Spleen (tissue), 11 donors: Measurements from ENCODE around the gene CPLX1. TPM values are rescaled to one million over a fixed set of nuclear protein-coding genes. Genes with fewer than 3 reads are reported as not detected.
A peak's percentile ranks its signal among the peaks of the same experiment; 100 is the strongest.

Source experiments
- DNase-seq: peaks from one replicate; pipeline ENCODE4 v3.0.0-alpha.2; 2020
- H3K27ac ChIP-seq, 8 donors: fragments of 200-600 bp; sonication (generic) in 7 of 8; 1 replicate in 4 of 8; 2 replicates in 4 of 8; pipeline versions ENCODE4 v1.5.0 to v1.8.0; 2016 to 2021; ENCODE audit warnings: inconsistent platforms in 4 of 8, mild to moderate bottlenecking in 4 of 8, moderate library complexity in 1 of 8
- H3K27me3 ChIP-seq, 7 donors: fragments of 200-600 bp; sonication (generic) in 6 of 7; replicated peaks in 1 of 7; 1 replicate in 4 of 7; 2 replicates in 3 of 7; pipeline versions ENCODE4 v1.5.0 to v1.8.0; 2016 to 2021; ENCODE audit warnings: inconsistent platforms in 3 of 7, mild to moderate bottlenecking in 1 of 7
- H3K36me3 ChIP-seq, 6 donors: fragments of 200-600 bp; sonication (generic) in 5 of 6; 1 replicate in 4 of 6; 2 replicates in 2 of 6; pipeline versions ENCODE4 v1.5.0 to v1.8.0; 2016 to 2021; ENCODE audit warnings: inconsistent platforms in 2 of 6
- H3K4me1 ChIP-seq, 6 donors: fragments of 200-600 bp; sonication (generic) in 5 of 6; 1 replicate in 3 of 6; 2 replicates in 3 of 6; pipeline versions ENCODE4 v1.5.0 to v1.8.0; 2016 to 2021; ENCODE audit warnings: inconsistent platforms in 3 of 6
- H3K4me3 ChIP-seq, 8 donors: fragments of 200-600 bp; sonication (generic) in 7 of 8; 1 replicate in 4 of 8; 2 replicates in 4 of 8; pipeline versions ENCODE4 v1.5.0 to v1.8.0; 2016 to 2021; ENCODE audit warnings: inconsistent platforms in 4 of 8, mild to moderate bottlenecking in 4 of 8, moderate library complexity in 2 of 8
- H3K9me3 ChIP-seq, 8 donors: fragments of 200-600 bp; sonication (generic) in 7 of 8; 1 replicate in 4 of 8; 2 replicates in 4 of 8; pipeline versions ENCODE4 v1.5.0 to v1.8.0; 2016 to 2021; ENCODE audit warnings: inconsistent platforms in 4 of 8
- CTCF ChIP-seq, 11 experiments: fragments of 200-600 bp in 7 of 11; fragments of 450-650 bp in 4 of 11; sonication (generic) in 4 of 11; IDR thresholded peaks in 8 of 11; conservative IDR thresholded peaks in 3 of 11; 1 replicate in 7 of 11; 2 replicates in 4 of 11; pipeline versions ENCODE4 v1.4.0 to v1.8.0; 2016 to 2021; ENCODE audit warnings: antibody characterized with exemption in 11 of 11, inconsistent platforms in 4 of 11, mild to moderate bottlenecking in 1 of 11
- POLR2A ChIP-seq, 3 donors: fragments of 450-650 bp; IDR thresholded peaks; one replicate each; pipeline ENCODE4 v1.5.1; 2017; ENCODE audit warnings: antibody characterized with exemption in 3 of 3, mild to moderate bottlenecking in 1 of 3
- POLR2AphosphoS5 ChIP-seq, 3 donors: sonication (generic); formaldehyde crosslinking; IDR thresholded peaks; one replicate each; pipeline ENCODE4 v1.5.1; 2017; ENCODE audit warnings: antibody characterized with exemption in 3 of 3
- WGBS, 5 donors: extraction: QIAGEN DNeasy Blood & Tissue Kit in 3 of 5; methylation state at CpG; one replicate each; pipeline versions ENCODE4 v1.1.5 to v1.1.7; 2013 to 2018; 5-methylcytosine and 5-hydroxymethylcytosine counted together
- intact Hi-C: fragments of 100-400 bp; cut with DNase I; formaldehyde crosslinking; loops from one replicate; pipeline ENCODE4 v1.15.0; 2023; ENCODE audit warnings: low total_unique reads
- polyA plus RNA-seq, 3 donors: library from polyadenylated mRNA; stranded (reverse); fragments of 200-250 nt; gene quantifications; one replicate each; pipeline ENCODE4 v1.2.1, GENCODE V29; 2013
- total RNA-seq, 7 donors: library from RNA; depleted of rRNA in 3 of 7; stranded (reverse); fragments of >200 nt in 3 of 7; fragmentation: NEBNext Ultra II Directional in 4 of 7; extraction: Animal tissue kit (Norgen Biotek cat#: 25700) in 4 of 7; gene quantifications; one replicate each; pipeline versions ENCODE4 v1.1.0 to v1.2.1, GENCODE V29; 2016 to 2021
- donor health status: healthy with polysubstance abuse.
- donor health status: DM: no; HTN: no; CAD: no; lungs with moderate emphysema.
- donor health status: DM: no; HTN: no; CAD: no.
- donor health status: Bipolar disorder and iron deficiency.
- donor health status: healthy.
- donor health status: DM: no; HTN: no; CAD: no.
- donor health status: DM: yes; HTN: yes; CAD: no.

The CPLX1 gene
- total and polyA plus RNA-seq, 10 donors, result 1.3 to 20.7 (median 11.5) TPM

DNA sequence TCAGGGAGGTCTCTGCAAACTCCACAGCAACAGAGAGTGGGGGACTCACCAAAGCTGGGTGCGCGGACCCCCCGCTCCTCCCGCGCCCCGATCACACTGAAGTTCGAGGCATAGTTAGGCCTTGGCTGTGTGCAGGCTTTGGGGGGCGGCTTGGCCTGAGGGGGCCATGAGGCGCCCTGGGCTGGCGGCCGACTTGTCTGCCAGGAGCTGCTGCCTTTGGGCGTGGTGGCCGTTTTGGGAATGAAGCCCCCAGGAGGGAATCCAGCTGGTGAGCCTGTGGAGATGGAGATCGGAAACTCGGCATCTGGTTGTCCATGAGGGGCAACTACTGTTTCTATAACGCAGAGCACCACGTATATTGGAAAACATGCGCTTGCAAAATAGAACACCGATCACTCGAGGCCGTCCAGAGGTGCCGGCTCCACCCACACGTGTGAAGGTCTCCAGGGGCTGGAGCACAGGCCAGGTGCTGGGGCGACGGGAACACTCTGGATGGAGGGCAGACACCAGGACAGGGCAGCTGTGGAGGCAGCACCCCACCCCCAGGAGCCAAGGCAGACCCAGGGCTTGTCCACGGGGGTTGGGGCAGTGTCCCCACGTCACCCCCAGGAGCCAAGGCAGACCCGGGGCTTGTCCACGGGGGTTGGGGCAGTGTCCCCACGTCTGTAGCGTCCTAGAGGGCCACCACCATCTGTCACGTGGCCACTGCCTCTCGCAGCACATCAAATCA is 25.9 kb upstream of the CPLX1 start:
- Histone ChIP-seq H3K4me3 (no peak overlapping the region), H3K9me3 (no peaks in the 10 kb centered on the region), H3K27ac (no peak overlapping the region), H3K4me1 (peaks cover 0 to 27% (median 8%) of the 10 kb centered on the region in 6 donors), H3K27me3 (no peaks in the 10 kb centered on the region), H3K36me3 (peaks cover 0 to 94% (median 58%) of the 10 kb centered on the region in 6 donors)
- WGBS, 5 donors, result 96 to 97% (median 96%) methylated on average over 24 to 33 of the region's 33 CpGs
- no peak for TF ChIP-seq CTCF (IDR thresholded peaks at IDR 0.05 in 8 of 11, conservative IDR thresholded peaks at IDR 0.05 in 3 of 11)
- TF ChIP-seq POLR2A (IDR thresholded peaks at IDR 0.05), result no peak
- TF ChIP-seq POLR2AphosphoS5 (IDR thresholded peaks at IDR 0.05), result no peak
- peak; percentile 58 for DNase-seq
- intact Hi-C loops, result no loop called here

GRCh38 chr4:850323-850945 is 24.5 kb upstream of the CPLX1 start:
- Histone ChIP-seq H3K4me1 (peaks cover 0 to 27% (median 8%) of the 10 kb centered on the region in 6 donors), H3K27me3 (no peaks in the 10 kb centered on the region), H3K36me3 (peaks cover 0 to 82% (median 58%) of the 10 kb centered on the region in 6 donors), H3K9me3 (peaks cover 0 to under 1% (median 0%) of the 10 kb centered on the region in 8 donors), H3K27ac (no peak overlapping the region), H3K4me3 (no peak overlapping the region)
- peak; percentile 73 for DNase-seq
- WGBS, 5 donors, result 69 to 89% (median 86%) methylated on average over 3 to 18 of the region's 18 CpGs
- TF ChIP-seq POLR2A (IDR thresholded peaks at IDR 0.05), result no peak
- TF ChIP-seq POLR2AphosphoS5 (IDR thresholded peaks at IDR 0.05), result peak in 1 of 3 donors; percentile 56
- TF ChIP-seq CTCF (IDR thresholded peaks at IDR 0.05 in 8 of 11, conservative IDR thresholded peaks at IDR 0.05 in 3 of 11), result no peak
- intact Hi-C loops, result no loop called here

- 90 to 97% (median 94%) methylated on average over 19 to 50 of the region's 50 CpGs for WGBS, 5 donors
These were observed 23.7 kb upstream of the CPLX1 start for GRCh38 chr4:849478-850175.

DNA sequence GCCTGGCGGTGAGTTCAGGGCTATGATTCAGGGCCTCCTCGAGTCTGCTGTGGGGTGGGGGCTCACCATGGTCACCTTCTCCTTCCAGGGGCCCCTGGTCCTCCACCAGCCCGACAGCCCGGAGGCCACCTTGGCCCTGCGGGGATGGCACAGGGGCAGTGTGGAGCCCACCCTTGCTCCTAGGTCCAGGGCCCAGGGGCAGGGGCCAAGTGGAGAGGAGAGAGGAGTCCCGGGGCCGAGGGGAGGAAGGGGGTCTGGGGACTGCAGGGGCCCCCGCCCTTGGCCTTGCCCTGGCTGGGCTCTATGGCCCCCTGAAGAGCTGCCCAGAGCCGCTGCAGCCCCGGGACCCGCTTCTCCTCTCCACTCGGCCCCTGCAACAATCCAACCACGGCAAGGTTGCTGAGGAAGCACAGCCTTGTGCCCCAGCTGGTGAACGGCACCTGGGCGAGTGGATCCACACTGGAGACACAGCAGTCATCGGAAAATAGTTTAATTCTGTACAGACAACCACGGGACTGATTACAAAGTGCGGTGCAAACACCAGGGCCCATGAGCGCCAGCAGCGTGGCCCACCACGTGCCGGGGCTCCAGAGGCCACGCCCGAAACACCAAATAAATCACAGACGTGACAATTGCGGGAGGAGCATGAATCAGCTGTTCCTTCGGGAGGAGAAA is 23.0 kb upstream of the CPLX1 start:
- WGBS, 5 donors, result 61 to 76% (median 70%) methylated on average over 20 to 27 of the region's 27 CpGs
- TF ChIP-seq CTCF (IDR thresholded peaks at IDR 0.05 in 8 of 11, conservative IDR thresholded peaks at IDR 0.05 in 3 of 11) (no peak), POLR2AphosphoS5 (IDR thresholded peaks at IDR 0.05) (peak in 2 of 3 donors; percentile 26 to 28)
- intact Hi-C loops, result no loop called here
- H3K9me3 ChIP-seq, result peaks cover 0 to 16% (median 7%) of the 10 kb centered on the region in 8 donors
- DNase-seq, result peak; percentile 69
- H3K36me3 ChIP-seq, result peaks cover 0 to 80% (median 49%) of the 10 kb centered on the region in 6 donors
- no peaks in the 10 kb centered on the region for H3K27me3 ChIP-seq
- H3K4me1 ChIP-seq, result peaks cover 0 to 27% (median 8%) of the 10 kb centered on the region in 6 donors
- peak overlapping the region in 3 of 8 donors; percentile 8 to 48 (median 24) for H3K27ac ChIP-seq
- no peak overlapping the region for H3K4me3 ChIP-seq

More at GRCh38 chr4:849478-850175, 23.7 kb upstream of the CPLX1 start:
- intact Hi-C loops, result no loop called here
- Histone ChIP-seq H3K36me3 (peaks cover 0 to 80% (median 52%) of the 10 kb centered on the region in 6 donors), H3K27me3 (no peaks in the 10 kb centered on the region), H3K9me3 (peaks cover 0 to 9% (median under 1%) of the 10 kb centered on the region in 8 donors), H3K4me3 (no peak overlapping the region), H3K4me1 (peaks cover 0 to 27% (median 8%) of the 10 kb centered on the region in 6 donors), H3K27ac (peak overlapping the region in 3 of 8 donors; percentile 8 to 48 (median 24))
- DNase-seq, result peak; percentile 68
- TF ChIP-seq POLR2AphosphoS5 (IDR thresholded peaks at IDR 0.05) (peak in 1 of 3 donors; percentile 36), POLR2A (IDR thresholded peaks at IDR 0.05) (no peak)
